Activated T-helper 17 cell treated with anti-CD3 and anti-CD28 coated beads, Interleukin-2, amount 50 U/mL, for 72 hours (primary cell): ENCODE data around the gene ATF5. TPM values are rescaled to one million over a fixed set of nuclear protein-coding genes. Genes with fewer than 3 reads are reported as not detected.
"Not testable (repeated sequence)": the region's sequence is repeated elsewhere in the genome, so short reads cannot be mapped to it uniquely, and the experiment has no call there.

ENCODE experiments used
- ATAC-seq: fragments of 150-1000 bp; cut with Tn5 transposase; replicated peaks from 2 replicates; pipeline ENCODE4 v1.10.0; 2021; ENCODE audit warnings: mild to moderate bottlenecking, moderate library complexity
- H3K27ac Mint-ChIP-seq: one replicate; pipeline ENCODE4 v1.8.0; 2022; ENCODE audit warnings: mixed read lengths
- H3K27me3 Mint-ChIP-seq: one replicate; pipeline ENCODE4 v1.8.0; 2022; ENCODE audit warnings: mixed read lengths
- H3K36me3 Mint-ChIP-seq: one replicate; pipeline ENCODE4 v1.8.0; 2022; ENCODE audit warnings: low read depth, mild to moderate bottlenecking, mixed read lengths
- H3K4me1 Mint-ChIP-seq: one replicate; pipeline ENCODE4 v1.8.0; 2022; ENCODE audit warnings: mixed read lengths
- H3K4me3 Mint-ChIP-seq: one replicate; pipeline ENCODE4 v1.8.0; 2022; ENCODE audit warnings: mild to moderate bottlenecking, mixed read lengths
- H3K9me3 Mint-ChIP-seq: one replicate; pipeline ENCODE4 v1.8.0; 2022; ENCODE audit warnings: mixed read lengths
- total RNA-seq, 2 donors: library from RNA; stranded (reverse); gene quantifications; one replicate each; pipeline ENCODE4 v1.2.3, GENCODE V29; 2022

ATF5 gene
- total RNA-seq, 2 donors from 2014 or later, result 26.0 to 28.6 TPM

DNA sequence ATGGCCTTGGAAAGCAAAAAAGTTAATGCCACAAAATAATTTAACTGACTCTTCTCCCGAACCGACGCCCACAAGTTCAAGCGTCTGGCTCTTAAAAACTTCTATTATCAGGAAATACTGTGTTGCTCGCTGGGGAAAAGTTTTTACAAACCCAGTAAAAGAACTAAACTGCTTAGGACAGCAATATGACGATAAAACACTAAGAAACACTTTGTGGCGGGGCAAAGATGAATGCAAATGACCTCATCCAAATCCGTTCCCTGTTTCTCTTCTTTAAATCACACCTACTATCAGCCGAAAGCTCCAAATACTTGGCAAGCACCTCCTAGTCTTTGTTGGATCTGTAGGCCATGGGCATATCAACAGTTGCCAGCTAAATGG, 27.1 kb downstream of the ATF5 start:
- Mint-ChIP-seq H3K9me3 (no peaks in the 10 kb centered on the region), H3K4me3 (no peak overlapping the region), H3K36me3 (no peaks in the 10 kb centered on the region), H3K27ac (no peak overlapping the region), H3K4me1 (no peaks in the 10 kb centered on the region), H3K27me3 (peaks cover 13% of the 10 kb centered on the region)
- no peak for ATAC-seq

- Mint-ChIP-seq H3K4me1 (no peaks in the 10 kb centered on the region), H3K36me3 (no peaks in the 10 kb centered on the region), H3K27me3 (peaks cover 9% of the 10 kb centered on the region), H3K4me3 (no peak overlapping the region), H3K9me3 (no peaks in the 10 kb centered on the region), H3K27ac (no peak overlapping the region)
- no peak for ATAC-seq
Measured at GRCh38 chr19:49957262-49957915, 28.4 kb downstream of the ATF5 start.

DNA sequence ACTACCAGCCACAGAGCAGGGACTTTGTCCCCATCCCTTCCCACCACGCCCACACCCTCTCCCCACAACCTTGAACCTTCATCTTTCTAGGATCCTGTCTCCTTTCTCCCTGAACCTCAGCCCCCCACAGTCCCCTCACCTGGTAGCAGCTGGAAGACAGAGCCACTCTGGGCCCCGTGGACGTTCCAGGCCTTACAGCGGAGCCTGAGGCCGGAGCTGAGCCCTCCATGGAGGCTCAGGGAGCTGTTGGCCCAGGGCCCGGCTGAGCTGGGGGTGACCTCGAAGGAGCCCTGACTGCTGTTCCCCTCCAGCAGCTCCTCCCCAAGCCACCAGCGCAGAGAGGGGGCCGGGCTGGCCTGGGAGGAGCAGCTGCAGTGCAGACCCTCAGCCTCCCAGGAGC, 29.1 kb downstream of the ATF5 start:
- not testable (repeated sequence) for H3K4me3 Mint-ChIP-seq, H3K4me1 Mint-ChIP-seq, H3K9me3 Mint-ChIP-seq, ATAC-seq, H3K27me3 Mint-ChIP-seq, H3K36me3 Mint-ChIP-seq, H3K27ac Mint-ChIP-seq

- peaks cover 11% of the 10 kb centered on the region for H3K27me3 Mint-ChIP-seq
- not testable (repeated sequence) for H3K36me3 Mint-ChIP-seq, H3K9me3 Mint-ChIP-seq, H3K27ac Mint-ChIP-seq, H3K4me3 Mint-ChIP-seq, ATAC-seq, H3K4me1 Mint-ChIP-seq
Measured at GRCh38 chr19:49958596-49958995, 29.6 kb downstream of the ATF5 start.

GRCh38 chr19:49959892-49960291, 30.9 kb downstream of the ATF5 start:
- not testable (repeated sequence) for H3K9me3 Mint-ChIP-seq, H3K4me1 Mint-ChIP-seq, H3K4me3 Mint-ChIP-seq, H3K27ac Mint-ChIP-seq, H3K27me3 Mint-ChIP-seq, ATAC-seq, H3K36me3 Mint-ChIP-seq

DNA sequence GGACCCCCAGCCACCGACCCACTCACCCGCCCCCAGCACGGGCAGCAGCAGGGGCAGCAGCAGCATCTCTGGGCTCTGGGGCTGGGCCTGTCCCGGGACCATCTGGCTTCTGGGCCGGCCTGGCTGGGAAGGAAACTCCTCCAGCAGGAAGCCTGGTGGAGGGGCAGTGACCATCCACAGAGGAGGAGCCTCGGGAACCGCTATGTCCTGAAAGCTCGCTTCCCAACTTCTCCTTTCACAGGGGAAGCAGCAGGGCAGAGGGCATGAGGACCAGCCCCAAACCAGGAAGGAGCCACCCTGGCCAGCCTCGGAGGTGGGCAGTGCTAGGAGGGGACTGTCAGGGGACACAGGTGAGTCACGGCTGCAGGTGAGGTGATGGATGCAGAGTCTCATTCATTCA, 32.0 kb downstream of the ATF5 start, which contains the start of gene SIGLEC11:
Gene SIGLEC11 (minus strand): TSS at position 193 of the 400 bp plus-strand sequence. CDS start 91 bp downstream, at position 102.
- not testable (repeated sequence) for ATAC-seq, H3K27ac Mint-ChIP-seq, H3K36me3 Mint-ChIP-seq, H3K9me3 Mint-ChIP-seq, H3K27me3 Mint-ChIP-seq, H3K4me1 Mint-ChIP-seq, H3K4me3 Mint-ChIP-seq

- H3K27me3 Mint-ChIP-seq, result peaks cover 15% of the 10 kb centered on the region
- no peak for ATAC-seq
- H3K4me1 Mint-ChIP-seq, result peaks cover 5% of the 10 kb centered on the region
- no peak overlapping the region for H3K4me3 Mint-ChIP-seq
- no peaks in the 10 kb centered on the region for H3K9me3 Mint-ChIP-seq
- H3K27ac Mint-ChIP-seq, result no peak overlapping the region
- H3K36me3 Mint-ChIP-seq, result no peaks in the 10 kb centered on the region
Measured at GRCh38 chr19:49968279-49968922, 39.4 kb downstream of the ATF5 start.

- not testable (repeated sequence) for H3K36me3 Mint-ChIP-seq, H3K4me1 Mint-ChIP-seq, H3K4me3 Mint-ChIP-seq, H3K9me3 Mint-ChIP-seq, H3K27ac Mint-ChIP-seq, ATAC-seq
- peaks cover 13% of the 10 kb centered on the region for H3K27me3 Mint-ChIP-seq
Measured at GRCh38 chr19:49969355-49969754, 40.4 kb downstream of the ATF5 start.

DNA sequence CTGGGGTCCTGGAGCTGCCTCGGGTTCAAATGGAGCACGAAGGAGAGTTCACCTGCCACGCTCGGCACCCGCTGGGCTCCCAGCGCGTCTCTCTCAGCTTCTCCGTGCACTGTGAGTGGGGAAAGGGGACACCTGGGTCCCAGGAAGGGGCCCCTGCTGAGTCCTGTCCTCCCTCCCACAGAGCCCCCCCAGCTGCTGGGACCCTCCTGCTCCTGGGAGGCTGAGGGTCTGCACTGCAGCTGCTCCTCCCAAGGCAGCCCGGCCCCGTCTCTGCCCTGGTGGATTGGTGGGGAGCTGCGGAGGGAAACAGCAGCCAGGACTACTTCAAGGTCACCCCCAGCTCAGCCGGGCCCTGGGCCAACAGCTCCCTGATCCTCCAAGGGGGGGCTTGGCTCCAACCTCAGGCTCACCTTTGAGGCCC, 43.0 kb downstream of the ATF5 start:
- peaks cover 16% of the 10 kb centered on the region for H3K36me3 Mint-ChIP-seq
- peaks cover 6% of the 10 kb centered on the region for H3K4me1 Mint-ChIP-seq
- H3K27ac Mint-ChIP-seq, result no peak overlapping the region
- ATAC-seq, result no peak
- H3K9me3 Mint-ChIP-seq, result no peaks in the 10 kb centered on the region
- H3K4me3 Mint-ChIP-seq, result no peak overlapping the region
- H3K27me3 Mint-ChIP-seq, result peaks cover 10% of the 10 kb centered on the region

GRCh38 chr19:49972841-49973240, 43.8 kb downstream of the ATF5 start:
- ATAC-seq, result no peak
- Mint-ChIP-seq H3K4me3 (no peak overlapping the region), H3K27ac (peak overlapping the region; percentile 58), H3K36me3 (peaks cover 23% of the 10 kb centered on the region), H3K27me3 (peaks cover 9% of the 10 kb centered on the region), H3K9me3 (no peaks in the 10 kb centered on the region), H3K4me1 (peaks cover 6% of the 10 kb centered on the region)

DNA sequence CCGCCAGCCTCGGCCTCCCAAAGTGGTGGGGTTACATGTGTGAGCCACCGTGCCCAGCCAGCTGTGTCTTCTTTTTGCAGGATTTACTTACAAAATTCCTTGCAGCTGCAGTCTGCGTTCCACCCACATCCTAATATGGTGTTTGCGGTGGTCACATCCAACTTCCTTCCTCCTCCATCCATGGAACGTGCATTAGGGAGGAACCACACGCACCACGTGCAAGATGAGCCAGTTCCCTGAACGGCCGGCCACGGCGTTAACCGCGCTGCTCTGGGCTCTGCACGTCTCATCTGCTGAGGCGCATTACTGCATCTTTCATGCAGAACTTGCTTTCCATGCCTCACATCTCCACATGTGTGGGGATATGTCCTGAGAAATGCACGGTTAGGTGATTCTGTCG, 45.0 kb downstream of the ATF5 start:
- no peak overlapping the region for H3K4me3 Mint-ChIP-seq
- peaks cover 23% of the 10 kb centered on the region for H3K36me3 Mint-ChIP-seq
- H3K27ac Mint-ChIP-seq, result no peak overlapping the region

DNA sequence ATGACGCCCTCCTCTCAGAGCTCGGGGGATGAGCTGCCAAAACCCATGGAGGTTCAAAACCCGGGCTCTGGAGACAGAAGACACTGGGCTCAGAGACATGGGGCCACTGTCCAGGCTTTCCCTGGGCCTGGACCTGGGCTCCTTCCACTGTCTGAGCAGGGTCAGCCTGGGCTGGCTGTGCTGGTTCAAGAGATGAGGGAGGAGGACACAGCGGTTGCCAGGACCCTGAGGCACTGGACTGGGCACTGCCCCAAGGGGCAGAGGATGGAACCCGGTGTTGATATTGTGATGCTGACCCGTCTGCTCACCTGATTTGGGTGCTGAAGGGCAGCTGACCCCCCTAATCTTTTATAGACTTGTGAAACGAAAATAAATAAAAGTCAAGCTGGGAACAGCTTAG, 46.0 kb downstream of the ATF5 start:
- H3K27me3 Mint-ChIP-seq, result no peaks in the 10 kb centered on the region
- ATAC-seq, result no peak
- peaks cover 25% of the 10 kb centered on the region for H3K36me3 Mint-ChIP-seq
- no peaks in the 10 kb centered on the region for H3K9me3 Mint-ChIP-seq
- H3K27ac Mint-ChIP-seq, result no peak overlapping the region
- no peak overlapping the region for H3K4me3 Mint-ChIP-seq
- H3K4me1 Mint-ChIP-seq, result peaks cover 6% of the 10 kb centered on the region

More for the DNA sequence above, 45.0 kb downstream of the ATF5 start:
- H3K9me3 Mint-ChIP-seq, result no peaks in the 10 kb centered on the region
- peaks cover 2% of the 10 kb centered on the region for H3K27me3 Mint-ChIP-seq
- ATAC-seq, result no peak
- peaks cover 6% of the 10 kb centered on the region for H3K4me1 Mint-ChIP-seq

DNA sequence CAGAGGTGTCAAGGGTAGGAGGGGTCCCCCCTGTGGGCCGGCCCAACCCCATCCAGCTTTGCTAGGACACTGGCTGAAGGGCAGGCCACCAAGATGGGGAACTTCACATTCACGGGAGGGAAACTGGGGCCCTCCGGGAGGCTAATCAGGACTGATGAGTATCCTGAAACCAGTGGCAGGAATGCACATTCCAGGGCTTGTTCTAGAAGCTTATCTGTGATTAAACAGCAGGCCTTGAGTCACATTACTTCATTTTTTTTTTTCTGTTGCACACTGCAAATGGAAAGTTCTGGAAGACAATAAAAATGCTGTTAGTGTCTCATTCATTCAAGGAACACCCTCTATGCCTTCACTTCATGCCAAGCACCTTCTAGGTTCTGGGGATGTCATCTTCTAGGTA, 47.5 kb downstream of the ATF5 start:
- peaks cover 6% of the 10 kb centered on the region for H3K4me1 Mint-ChIP-seq
- ATAC-seq, result no peak
- H3K36me3 Mint-ChIP-seq, result peaks cover 40% of the 10 kb centered on the region
- H3K9me3 Mint-ChIP-seq, result no peaks in the 10 kb centered on the region
- H3K27me3 Mint-ChIP-seq, result no peaks in the 10 kb centered on the region
- no peak overlapping the region for H3K27ac Mint-ChIP-seq
- H3K4me3 Mint-ChIP-seq, result no peak overlapping the region

DNA sequence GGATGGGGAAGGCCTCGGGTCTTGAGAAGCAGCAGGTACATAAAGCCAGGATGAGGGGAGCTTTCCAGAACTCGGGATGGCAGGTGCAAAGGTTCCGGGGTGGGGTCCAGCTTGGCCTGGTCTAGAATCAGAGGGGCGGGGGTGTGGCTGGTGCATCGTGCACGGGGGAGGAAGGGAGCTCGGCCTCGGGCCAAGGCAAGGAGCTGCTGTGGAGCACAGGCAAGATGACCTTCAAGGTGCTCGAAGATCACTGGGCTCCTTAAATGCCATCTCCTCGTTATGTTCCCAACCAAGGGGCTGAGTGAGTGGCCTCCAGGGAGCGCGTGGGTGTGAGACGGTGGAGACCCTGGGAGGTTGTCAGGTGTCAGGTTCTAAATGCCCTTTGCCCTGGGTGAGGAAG, 48.1 kb downstream of the ATF5 start:
- Mint-ChIP-seq H3K27ac (no peak overlapping the region), H3K4me3 (no peak overlapping the region), H3K27me3 (no peaks in the 10 kb centered on the region), H3K9me3 (no peaks in the 10 kb centered on the region), H3K4me1 (peaks cover 6% of the 10 kb centered on the region), H3K36me3 (peaks cover 46% of the 10 kb centered on the region)
- no peak for ATAC-seq

- no peaks in the 10 kb centered on the region for H3K27me3 Mint-ChIP-seq
- H3K27ac Mint-ChIP-seq, result no peak overlapping the region
- no peaks in the 10 kb centered on the region for H3K9me3 Mint-ChIP-seq
- no peak overlapping the region for H3K4me3 Mint-ChIP-seq
- H3K4me1 Mint-ChIP-seq, result peaks cover 6% of the 10 kb centered on the region
- peaks cover 52% of the 10 kb centered on the region for H3K36me3 Mint-ChIP-seq
- ATAC-seq, result no peak
Measured at GRCh38 chr19:49977881-49978280, 48.9 kb downstream of the ATF5 start.
